Stimulated activated naive CD8-positive, alpha-beta T cell treated with anti-CD3 and anti-CD28 coated beads, Interleukin-15, Interleukin-2, amounts not matched to agents 100 U/mL and 50 U/mL, for 24 hours (primary cell): ENCODE data around the gene PRR27.
"Not testable (repeated sequence)": the region's sequence is repeated elsewhere in the genome, so short reads cannot be mapped to it uniquely, and the experiment has no call there.

Experiments
- ATAC-seq: fragments of 150-1000 bp; cut with Tn5 transposase; one replicate; pipeline ENCODE4 v1.10.0; 2021
- DNase-seq: peaks from one replicate; pipeline ENCODE4 v3.0.0; 2021

The PRR27 gene

DNA sequence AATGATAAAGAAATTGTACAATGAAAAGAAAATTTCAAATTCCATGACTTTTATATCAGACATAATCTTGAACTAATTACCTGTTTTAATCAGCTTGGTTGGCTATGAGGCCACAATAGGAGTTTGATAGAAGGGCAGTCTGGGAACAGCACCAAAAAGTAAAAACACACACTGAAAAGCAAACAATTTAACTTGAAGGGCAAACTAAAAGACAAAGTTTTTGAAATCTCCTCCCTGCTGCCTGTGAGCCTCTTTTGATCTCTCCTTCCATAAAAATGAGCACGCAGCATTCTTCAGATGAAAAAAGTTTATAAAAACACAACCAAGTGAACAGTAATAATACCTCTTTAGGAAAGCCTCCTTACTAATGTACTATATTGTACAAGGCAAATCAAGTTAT is 49.6 kb downstream of the PRR27 start:
- no peak for DNase-seq
- no peak for ATAC-seq

DNA sequence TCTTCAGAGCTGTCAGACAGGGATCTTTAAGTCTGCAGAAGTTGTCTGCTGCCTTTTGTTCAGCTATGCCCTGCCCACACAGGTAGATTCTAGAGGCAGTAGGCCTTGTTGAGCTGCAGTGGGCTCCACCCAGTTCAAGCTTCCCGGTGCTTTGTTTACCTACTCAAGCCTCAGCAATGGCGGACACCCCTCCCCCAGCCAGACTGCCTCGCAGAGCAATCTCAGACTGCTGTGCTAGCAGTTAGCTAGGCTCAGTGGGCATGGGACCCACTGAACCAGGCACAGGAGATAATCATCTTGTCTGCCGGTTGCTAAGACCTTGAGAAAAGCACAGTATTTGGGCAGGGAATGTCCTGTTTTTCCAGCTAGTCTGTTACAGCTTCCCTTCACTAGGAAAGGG is 58.7 kb downstream of the PRR27 start:
- ATAC-seq, DNase-seq: not testable (repeated sequence)
